RPMI8226 (cell line): Measurements from ENCODE around the gene ZNF316.
"Not testable (repeated sequence)": the region's sequence is repeated elsewhere in the genome, so short reads cannot be mapped to it uniquely, and the experiment has no call there.

Experiments used
- DNase-seq: peaks from one replicate; pipeline ENCODE4 v3.0.0-alpha.2; 2015

The ZNF316 gene

DNA sequence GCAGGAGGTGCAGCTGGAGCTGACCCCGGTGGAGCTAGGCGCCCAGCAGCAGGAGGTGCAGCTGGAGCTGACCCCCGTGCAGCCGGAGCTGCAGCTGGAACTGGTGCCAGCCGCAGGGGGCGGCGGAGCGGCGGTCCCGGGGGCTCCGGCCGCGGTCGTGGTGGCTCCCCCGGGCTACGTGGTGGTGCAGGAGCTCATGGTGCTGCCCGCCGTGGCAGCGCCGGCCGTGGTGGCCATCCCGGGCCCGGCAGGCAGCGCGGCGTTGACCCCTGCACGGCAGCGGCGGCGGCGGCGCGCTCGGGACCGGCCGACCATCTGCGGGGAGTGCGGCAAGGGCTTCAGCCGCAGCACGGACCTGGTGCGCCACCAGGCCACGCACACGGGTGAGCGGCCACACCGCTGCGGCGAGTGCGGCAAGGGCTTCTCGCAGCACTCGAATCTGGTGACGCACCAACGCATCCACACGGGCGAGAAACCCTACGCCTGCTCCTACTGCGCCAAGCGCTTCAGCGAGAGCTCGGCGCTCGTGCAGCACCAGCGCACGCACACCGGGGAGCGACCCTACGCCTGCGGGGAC lies 14.9 kb upstream of the ZNF316 start:
- no peak for DNase-seq

DNA sequence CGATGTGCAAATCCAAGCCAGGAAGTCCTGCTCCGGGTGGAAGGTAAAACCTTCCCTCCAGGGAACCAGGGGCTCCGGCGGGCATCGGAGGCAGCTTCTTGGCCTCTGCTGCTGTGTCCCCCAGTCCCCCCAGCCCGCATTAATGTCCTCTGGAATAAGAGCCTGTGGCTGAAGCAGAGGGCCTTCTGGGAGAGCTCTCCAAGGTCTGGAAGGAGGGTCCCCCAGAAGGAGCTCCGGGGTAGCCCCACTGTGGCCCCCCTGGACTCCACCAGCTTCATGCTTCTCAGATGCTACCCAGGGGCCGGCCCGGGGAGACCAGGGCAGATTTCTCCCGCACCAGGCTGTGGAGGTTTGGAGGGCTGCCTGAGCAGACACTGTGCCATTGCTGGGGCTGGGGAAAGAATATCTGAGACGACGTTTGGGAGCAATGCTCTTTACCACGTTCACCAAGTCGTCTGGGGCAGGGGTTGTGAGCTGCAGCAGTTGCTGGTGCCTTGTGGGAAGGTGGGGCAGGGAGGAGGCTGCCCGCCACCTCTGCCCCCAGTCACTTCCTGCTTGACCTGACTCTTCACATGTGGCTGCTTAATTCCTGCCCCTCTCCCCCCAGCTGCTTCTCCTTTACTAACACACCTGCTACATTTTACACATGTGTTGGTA lies 13.4 kb upstream of the ZNF316 start:
- DNase-seq = peak; percentile 71

DNA sequence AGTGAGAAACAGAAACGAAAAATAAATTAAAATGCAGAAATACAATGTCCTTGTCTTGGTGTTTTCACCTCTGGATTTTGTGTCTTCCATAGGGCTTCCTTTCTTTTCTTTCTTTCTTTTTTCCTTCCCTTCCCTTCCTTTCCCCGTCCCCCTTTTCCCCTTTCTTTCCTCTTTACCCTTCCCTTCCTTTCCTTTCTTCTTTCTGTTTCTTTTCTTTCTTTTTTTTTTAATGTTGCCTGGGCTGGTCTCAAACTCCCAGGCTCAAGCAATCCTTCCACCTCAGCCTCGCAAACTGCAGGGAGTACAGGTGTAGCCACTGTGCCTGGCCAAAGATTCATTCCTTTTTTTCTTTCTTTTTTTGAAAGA lies 12.9 kb upstream of the ZNF316 start:
- no peak for DNase-seq

DNA sequence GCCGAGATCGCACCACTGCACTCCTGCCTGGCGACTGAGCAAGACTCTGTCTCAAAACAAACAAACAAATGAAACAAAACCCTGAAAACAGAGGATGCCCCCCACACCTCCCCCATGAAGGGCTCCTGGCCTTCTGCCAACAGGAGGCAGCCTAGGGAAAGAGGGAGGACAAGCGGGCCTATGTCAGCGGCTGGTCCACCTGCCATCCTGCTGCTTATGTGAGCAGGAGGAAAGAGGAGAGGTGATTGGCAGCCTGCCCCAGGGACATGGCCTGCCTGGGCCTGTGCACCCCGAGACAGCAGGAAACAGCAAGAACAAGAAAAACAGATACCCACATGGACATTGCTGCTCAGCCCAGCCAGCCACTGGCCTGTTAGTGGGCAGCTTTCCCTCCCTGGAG lies 9.1 kb upstream of the ZNF316 start:
- DNase-seq = peak; percentile 43

DNA sequence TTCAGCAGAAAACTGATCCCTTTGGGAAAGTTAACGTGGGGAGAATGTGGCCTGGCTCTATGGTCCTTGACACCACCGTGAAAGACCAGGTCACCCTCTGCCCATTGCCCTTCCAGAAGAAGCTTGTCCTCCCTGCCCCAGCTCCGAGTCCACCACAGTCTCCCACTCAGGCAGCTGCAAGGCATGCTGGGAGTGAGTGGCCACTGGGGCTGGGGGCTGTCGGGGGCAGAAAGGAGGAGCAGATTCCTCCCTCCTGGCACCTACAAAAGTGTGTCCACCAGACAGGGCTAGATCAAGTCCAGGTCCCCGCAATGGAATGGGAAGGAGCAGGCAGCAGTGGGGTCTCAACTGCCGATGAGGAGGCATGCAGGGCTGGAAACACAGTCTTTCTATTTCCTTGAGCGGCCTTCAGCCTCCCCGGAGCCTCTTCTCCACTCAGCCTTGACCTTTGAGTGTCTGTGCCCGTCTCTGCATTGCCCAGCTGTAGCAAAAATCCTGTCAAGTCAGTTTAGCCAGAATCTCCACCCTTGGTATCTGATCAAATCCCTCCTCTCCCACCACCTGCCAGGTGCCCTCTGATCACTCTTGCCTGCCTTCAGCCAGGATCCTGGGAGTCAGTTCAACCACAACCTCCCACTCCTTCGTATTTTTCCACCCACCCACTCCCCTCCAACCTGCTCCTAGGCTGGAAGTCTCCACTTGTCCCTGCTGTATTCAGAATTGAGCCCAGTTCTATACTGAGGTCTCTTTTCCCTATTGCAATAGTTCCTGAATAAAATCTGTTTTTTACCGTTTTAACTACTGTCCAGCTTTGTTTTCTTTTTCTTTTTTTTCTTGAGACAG lies 6.9 kb upstream of the ZNF316 start:
- DNase-seq = no peak

DNA sequence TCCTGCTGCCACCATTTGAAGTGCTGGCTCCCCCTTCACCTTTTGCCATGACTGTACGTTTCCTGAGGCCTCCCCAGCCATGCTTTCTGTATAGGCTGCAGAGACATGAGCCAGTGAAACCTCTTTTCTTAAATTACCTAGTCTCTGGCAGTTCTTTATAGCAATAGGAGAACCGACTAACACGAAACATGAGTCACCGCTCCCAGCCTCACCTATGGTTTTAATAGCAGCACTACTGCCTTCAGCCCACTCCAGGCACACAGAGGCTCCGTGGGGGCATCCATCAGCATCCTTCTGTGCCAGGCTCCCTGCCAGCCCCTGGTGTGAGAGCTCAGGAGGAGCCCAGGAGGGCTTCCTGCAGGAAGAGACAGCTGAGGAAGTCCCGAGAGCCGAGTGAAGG lies 5.5 kb upstream of the ZNF316 start:
- no peak for DNase-seq

DNA sequence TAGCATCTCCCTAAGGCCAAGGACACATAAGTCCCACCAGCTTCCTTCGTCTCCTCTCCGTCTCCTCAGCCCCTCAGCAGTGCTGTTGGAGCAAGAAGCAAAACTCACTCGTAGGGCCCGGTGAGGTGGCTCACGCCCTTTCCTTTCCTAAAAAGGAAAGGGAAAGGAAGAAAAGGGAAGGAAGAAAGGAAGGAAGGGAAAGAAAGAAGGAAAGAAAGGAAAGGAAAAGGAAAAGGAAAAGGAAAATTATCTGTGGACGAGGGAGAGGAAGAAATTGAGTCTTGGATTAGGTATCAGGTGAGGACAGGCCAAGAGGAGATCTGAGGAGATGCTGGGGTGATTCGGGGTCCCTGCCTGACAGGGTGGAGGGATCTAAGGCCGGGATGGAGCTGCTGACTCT lies 3.1 kb upstream of the ZNF316 start:
- no peak for DNase-seq

DNA sequence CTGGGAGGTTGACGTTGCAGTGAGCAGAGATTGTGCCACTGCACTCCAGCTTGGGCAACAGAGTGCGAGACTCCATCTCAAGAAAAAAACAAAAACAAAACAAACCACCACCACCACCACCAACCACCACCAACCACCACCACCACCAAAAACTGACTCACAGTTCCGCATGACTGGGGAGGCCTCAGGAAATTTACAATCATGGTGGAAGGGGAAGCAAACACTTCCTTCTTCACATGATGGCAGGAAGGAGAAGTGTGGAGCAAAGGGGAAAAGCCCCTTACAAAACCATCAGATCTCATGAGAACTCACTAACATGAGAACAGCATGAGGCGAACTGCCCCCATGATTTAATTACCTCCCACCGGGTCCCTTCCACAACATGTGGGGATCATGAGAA lies 2.1 kb upstream of the ZNF316 start:
- DNase-seq = not testable (repeated sequence)

DNA sequence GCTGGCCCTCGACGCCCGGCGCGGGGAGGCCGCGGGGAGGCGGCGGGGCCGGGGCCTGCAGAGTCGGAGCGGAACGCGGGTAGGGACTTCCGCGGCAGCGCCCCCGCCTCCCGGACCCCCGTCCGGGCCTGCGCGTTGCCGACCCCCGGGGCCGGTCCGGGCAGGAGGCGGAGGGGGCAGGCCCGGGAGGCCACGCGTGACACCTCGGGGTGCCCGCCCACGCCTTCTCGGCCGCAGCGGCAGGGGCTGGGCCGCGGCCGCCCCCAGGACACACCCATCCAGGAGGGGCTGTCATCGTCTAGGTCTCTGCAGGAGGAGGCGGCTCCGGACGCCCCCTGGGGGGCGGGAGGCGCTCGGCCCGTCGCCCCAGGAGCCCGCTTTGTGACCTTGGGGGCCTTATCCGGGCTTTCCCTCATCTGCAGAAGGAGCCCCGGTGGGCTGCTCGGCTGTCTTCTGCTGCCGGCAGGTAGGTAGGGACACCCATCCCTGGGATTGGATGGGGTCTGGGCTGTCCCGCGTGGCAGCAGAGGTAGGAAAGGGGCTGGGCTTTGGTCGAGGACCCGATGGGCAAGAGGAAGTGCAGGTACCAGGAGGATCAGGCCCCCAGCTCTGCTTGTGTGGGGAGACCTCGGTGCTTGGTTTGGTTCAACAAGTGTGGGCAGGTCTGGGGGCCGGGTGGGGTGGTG lies 569 bp downstream of the ZNF316 start:
- peak; percentile 77 for DNase-seq

DNA sequence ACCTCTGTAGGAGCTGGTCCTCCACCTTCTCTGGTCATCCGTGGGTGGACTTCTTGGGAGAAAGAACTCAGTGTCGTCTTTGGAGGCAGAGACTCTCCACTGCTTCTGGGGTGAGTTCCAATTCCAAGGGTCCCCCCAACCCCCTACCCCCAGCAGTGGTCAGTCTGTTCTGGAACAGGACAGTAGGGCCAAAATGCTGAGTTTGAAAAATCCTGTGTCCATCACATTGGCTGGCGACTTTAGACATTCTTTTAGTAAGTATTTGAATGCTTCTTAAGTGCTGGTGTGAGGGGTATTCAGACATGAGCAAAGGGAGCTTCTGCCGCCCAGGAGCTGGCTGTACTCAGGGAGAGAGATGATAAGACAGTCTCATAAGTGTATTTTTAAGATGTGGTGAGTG lies 1.9 kb downstream of the ZNF316 start:
- no peak for DNase-seq

DNA sequence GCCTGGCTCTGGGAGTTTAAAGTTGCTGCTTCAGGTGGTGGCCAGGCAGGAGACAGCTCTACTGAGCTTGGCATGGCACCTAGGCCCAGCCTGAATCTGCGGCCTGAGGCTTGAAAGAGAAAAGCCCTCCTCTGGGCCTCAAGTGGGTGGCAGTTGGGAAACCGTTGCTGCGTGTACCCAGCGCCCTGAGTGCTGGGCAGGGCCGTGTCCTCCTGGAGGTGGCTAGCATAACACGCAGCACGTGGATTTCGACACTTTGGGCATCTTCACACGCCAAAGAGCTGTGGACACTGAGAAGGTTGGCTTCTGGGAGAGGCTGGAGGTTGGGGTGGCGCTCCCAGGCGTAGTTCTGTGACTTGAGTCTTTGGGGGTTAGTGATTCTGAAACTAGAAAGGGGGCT lies 2.5 kb downstream of the ZNF316 start:
- DNase-seq = no peak

DNA sequence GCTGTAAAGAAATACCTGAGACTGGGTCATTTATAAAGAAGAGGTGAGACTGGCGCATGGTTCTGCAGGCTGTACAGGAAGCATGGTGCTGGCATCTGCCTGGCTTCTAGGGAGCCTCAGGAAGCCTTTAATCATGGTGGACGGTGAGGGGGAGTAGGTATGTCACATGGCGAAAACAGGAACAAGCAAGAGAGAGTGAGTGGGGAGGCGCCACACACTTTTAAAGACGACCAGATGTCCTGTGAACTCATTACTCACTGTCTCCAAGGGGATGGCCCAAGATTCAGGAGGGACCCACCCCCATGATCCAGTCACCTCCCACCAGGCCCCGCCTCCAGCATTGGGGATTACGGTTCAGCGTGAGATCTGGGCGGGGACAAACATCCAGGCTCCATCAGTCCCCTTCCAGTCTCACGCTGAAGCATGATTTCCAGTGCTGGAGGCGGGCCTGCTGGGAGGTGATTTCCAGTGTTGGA lies 3.2 kb downstream of the ZNF316 start:
- no peak for DNase-seq

DNA sequence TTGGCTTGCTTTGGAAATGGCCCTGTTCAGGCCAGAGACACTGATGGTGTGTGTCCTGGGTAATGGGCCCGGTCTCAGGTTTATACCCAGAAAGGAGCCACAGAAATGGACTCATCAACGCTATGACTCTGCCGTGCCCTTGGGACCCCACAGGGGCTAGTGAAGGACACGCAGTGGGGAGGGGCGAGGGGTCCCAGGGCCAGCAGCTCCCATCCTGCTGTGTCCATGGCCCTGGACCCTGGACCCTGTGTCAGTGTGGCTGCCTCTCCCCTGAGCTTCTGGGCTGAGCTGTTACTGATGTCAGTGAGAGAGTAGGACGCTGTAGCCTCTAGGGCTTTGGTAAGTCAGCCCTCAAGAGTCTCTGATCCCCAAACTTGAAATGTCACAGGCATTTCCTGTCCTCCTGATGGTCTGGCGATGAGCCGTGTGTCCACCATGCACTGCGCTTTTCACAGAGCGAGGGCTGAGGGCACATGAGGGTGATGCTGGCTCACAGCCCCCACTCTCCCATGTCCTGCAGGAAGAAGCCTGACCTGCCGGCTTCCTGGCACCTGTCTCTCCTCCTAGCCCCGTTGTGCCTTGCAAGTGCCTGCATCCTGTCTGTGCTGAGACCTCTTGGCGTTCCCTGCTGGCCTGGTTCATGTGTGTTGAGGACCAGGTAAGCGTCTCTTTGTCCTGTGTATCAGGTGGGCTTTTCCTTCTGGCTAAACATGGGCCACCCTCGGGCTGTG lies 4.4 kb downstream of the ZNF316 start:
- no peak for DNase-seq

DNA sequence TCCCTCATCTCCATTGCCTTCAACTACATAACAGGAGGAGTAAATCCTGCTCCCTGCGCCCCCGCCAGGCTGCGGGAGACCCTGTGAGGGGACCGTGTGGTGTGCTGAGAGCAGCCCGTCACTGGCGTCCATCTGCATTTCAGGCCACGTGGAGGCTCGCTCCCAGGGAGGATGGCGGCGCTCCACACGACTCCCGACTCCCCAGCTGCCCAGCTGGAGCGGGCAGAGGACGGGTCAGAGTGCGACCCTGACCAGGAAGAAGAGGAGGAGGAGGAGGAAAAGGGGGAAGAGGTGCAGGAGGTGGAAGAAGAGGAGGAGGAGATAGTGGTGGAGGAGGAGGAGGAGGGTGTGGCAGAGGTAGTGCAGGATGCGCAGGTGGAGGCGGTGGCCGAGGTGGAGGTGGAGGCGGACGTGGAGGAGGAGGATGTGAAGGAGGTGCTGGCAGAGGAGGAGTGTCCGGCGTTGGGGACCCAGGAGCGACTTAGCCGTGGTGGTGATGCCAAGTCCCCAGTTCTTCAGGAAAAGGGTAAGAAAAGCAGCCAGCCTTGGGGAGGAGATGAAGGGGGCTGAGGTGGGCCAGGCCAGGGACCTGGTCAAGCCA lies 5.2 kb downstream of the ZNF316 start:
- no peak for DNase-seq

DNA sequence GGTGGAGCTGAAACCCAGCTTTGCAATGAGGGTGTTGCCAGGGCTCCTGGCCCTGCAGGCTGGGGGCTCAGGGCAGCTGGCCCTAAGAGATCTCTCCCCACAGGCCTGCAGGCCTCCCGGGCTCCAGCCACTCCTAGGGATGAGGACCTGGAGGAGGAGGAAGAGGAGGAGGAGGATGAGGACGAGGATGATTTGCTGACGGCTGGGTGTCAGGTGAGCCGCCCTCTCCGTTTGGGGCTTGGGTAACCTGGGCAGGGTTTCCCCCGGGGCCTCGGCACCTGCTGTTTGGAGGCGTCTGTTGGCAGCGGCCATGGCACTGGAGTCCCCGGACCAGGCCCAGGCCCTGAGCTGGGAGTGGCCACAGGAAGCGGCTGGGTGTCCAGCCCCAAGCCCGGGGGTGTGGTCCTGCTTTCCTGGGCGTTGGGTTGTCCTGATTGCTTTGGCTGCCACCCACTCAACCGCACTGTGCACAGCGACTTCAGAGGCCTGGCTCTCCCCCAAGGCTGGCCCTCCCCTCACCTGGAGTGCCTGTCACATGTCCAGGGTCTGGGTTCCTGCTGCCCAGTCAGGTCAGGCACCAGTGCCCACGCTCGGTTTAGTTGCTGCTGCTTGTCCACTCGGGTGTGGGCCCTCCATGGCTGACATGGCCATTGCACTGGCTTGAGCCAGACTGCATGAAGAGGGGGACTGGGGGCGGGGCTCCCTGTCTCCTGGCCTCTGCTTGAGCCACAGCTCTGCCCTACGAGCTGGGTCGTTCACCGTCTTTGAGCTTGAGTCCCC lies 5.9 kb downstream of the ZNF316 start:
- DNase-seq = no peak

DNA sequence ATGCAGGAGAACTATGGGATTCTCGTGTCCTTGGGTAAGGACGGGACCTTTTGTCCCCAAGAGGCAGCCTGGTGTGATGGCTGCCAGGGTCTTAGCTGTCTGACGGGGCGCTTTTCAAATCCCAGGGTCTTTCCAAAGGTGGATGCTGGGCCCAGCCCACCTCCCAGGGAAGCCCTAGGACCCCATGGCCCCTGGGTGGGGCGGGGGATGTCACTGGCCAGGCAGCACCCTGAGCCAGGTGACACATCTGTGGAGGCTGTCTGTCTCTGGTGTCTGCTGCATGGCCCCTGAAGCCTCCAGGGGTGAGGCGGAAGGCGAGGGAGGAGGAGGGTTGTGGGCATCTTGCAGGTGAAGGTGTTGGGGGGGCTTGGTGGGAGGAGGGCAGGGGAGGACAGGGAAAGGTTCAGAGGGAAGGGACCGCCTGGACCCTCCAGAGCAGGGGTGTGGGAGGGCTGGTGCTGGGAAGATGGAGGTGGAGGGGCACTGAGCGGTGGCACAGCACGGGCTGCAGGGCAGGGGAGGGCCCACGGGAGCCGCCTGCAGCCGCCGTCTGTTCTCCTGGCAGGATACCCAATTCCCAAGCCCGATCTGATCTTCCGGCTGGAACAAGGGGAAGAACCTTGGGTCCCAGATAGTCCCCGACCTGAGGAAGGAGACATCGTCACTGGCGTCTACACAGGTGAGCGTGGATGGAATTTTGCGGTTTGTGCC lies 7.0 kb downstream of the ZNF316 start:
- no peak for DNase-seq

DNA sequence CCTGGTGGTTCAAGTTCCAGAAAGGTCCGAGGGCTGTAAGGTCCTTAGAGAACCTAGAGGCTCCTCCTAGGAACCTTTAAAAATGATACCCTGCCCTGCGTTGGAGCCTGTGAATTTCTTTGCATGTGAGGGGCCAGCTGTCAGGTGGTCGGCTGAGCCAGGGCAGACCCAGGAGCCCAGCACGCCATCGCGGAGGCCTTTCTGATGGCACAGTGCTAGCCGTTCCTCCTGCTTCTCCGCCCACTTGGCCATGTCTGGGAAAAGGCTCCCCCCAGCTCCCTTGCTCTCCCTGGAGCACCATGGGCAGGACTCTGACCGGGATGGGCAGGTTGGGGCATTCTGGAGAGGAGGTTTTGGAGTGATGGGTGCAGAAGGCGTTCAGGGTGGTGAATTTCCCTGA lies 7.6 kb downstream of the ZNF316 start:
- DNase-seq = no peak

DNA sequence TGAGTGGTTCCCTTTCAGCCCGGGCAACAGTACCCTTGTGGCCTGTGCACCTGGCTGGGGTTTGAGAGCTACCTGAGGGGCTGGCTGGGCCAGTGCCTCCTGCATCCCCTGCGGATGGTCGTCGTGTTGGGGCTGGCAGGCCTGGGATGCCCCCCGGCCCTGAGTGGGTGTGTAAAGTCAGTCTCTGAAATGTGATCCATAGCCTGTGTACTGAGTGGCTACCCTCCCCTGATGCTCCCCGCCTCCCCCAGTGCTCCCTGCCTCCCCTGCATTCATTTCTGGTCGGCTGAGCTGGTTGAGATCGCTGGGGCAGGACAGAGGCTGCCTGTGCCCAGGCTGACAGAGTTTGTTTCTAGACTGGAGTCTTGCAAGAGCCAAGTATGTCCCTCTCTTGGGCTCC lies 9.3 kb downstream of the ZNF316 start:
- DNase-seq = no peak

DNA sequence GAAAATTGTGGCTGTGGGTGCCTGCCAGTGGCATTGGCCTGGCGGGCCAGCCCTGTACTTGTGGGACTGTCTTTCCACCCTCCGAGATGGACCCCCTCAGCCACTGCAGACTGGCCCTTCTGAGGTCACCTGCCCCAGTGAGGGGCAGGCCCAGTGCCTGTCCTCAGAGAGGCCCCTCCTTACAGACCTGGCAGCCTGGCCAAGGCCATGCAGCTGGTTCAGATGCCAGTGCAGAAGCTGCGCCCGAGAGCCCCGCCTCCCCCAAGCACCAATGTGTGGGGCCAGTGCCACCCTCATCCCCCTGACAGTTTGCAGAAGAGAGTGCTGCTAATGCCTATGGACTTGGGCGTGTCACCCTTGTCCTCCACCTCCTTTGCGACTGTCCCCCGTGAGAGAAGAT lies 10.0 kb downstream of the ZNF316 start:
- DNase-seq = no peak

DNA sequence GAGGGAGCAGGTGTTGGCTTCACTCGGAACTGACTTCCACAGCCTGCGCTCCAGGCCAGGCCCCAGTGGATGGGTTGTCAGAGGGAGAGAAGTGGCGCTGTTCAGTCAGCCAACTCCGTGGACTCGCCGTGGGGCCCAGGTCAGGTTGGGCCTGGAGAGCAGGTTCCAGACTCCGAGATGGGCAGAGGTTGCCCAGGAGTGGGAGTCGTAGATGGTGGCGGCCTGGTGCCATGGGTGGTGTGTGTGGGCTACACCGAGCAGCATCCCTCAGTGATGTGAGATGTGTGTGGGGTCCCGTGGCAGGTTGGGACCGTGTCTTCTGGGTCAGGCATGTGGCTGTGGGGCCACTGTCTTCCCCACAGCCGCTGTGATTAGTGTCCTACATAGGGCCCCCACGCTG lies 10.4 kb downstream of the ZNF316 start:
- no peak for DNase-seq
